Measurements from ENCODE around the gene DAPK1.
"Not testable (repeated sequence)": the region's sequence is repeated elsewhere in the genome, so short reads cannot be mapped to it uniquely, and the experiment has no call there.

The DAPK1 gene

GRCh38 chr9:87742813-87743428 is 245.3 kb downstream of the DAPK1 start:
- ATAC-seq (ENCODE audit: insufficient read depth, low read depth), result no peak
- Histone ChIP-seq H3K9ac (ENCODE audit: low read depth, low read length) (no peak overlapping the region), H3K9me3 (ENCODE audit: insufficient read depth, low read length, severe bottlenecking) (no peaks in the 10 kb centered on the region), H3K27ac (ENCODE audit: low read length) (no peak overlapping the region), H3K79me2 (ENCODE audit: insufficient read depth, low read length) (no peaks in the 10 kb centered on the region), H3K27me3 (ENCODE audit: insufficient read depth, low read length, poor library complexity) (no peaks in the 10 kb centered on the region), H3K36me3 (ENCODE audit: insufficient read depth, low read length) (no peaks in the 10 kb centered on the region), H3K4me2 (ENCODE audit: insufficient read depth, low read length) (no peak overlapping the region), H3K4me1 (ENCODE audit: insufficient read depth, low read length) (no peaks in the 10 kb centered on the region), H4K20me1 (ENCODE audit: insufficient read depth, low read length) (no peaks in the 10 kb centered on the region), H2AFZ (ENCODE audit: low read depth, low read length) (no peak overlapping the region), H3K4me3 (ENCODE audit: low read depth in 1 of 2, low read length in 2 of 2) (no peak overlapping the region)
- no peak for DNase-seq
- TF ChIP-seq EZH2 (IDR thresholded peaks at IDR 0.05; ENCODE audit: borderline replicate concordance, low read depth, low read length, severe bottlenecking) (no peak), CTCF (IDR thresholded peaks at IDR 0.05; ENCODE audit: borderline replicate concordance, extremely low read depth, low read length, poor library complexity, severe bottlenecking) (no peak)

GRCh38 chr9:87744247-87744646 is 246.6 kb downstream of the DAPK1 start:
- not testable (repeated sequence) for DNase-seq; H3K36me3 ChIP-seq (ENCODE audit: insufficient read depth, low read length); H2AFZ ChIP-seq (ENCODE audit: low read depth, low read length); H4K20me1 ChIP-seq (ENCODE audit: insufficient read depth, low read length); H3K79me2 ChIP-seq (ENCODE audit: insufficient read depth, low read length); H3K9me3 ChIP-seq (ENCODE audit: insufficient read depth, low read length, severe bottlenecking); ATAC-seq (ENCODE audit: insufficient read depth, low read depth); H3K4me1 ChIP-seq (ENCODE audit: insufficient read depth, low read length); H3K27ac ChIP-seq (ENCODE audit: low read length); H3K27me3 ChIP-seq (ENCODE audit: insufficient read depth, low read length, poor library complexity); H3K4me2 ChIP-seq (ENCODE audit: insufficient read depth, low read length); H3K9ac ChIP-seq (ENCODE audit: low read depth, low read length); H3K4me3 ChIP-seq (ENCODE audit: low read depth in 1 of 2, low read length in 2 of 2)

GRCh38 chr9:87746186-87746585 is 248.5 kb downstream of the DAPK1 start:
- TF ChIP-seq CTCF (IDR thresholded peaks at IDR 0.05; ENCODE audit: borderline replicate concordance, extremely low read depth, low read length, poor library complexity, severe bottlenecking), result no peak
- TF ChIP-seq EZH2 (IDR thresholded peaks at IDR 0.05; ENCODE audit: borderline replicate concordance, low read depth, low read length, severe bottlenecking), result no peak
- Histone ChIP-seq H3K27me3 (ENCODE audit: insufficient read depth, low read length, poor library complexity) (no peaks in the 10 kb centered on the region), H3K27ac (ENCODE audit: low read length) (no peak overlapping the region), H2AFZ (ENCODE audit: low read depth, low read length) (no peak overlapping the region), H3K4me2 (ENCODE audit: insufficient read depth, low read length) (no peak overlapping the region), H3K4me1 (ENCODE audit: insufficient read depth, low read length) (no peaks in the 10 kb centered on the region), H3K36me3 (ENCODE audit: insufficient read depth, low read length) (no peaks in the 10 kb centered on the region), H3K4me3 (ENCODE audit: low read depth in 1 of 2, low read length in 2 of 2) (no peak overlapping the region), H3K79me2 (ENCODE audit: insufficient read depth, low read length) (no peaks in the 10 kb centered on the region), H4K20me1 (ENCODE audit: insufficient read depth, low read length) (no peaks in the 10 kb centered on the region), H3K9me3 (ENCODE audit: insufficient read depth, low read length, severe bottlenecking) (no peaks in the 10 kb centered on the region), H3K9ac (ENCODE audit: low read depth, low read length) (no peak overlapping the region)
- DNase-seq (no peak), ATAC-seq (ENCODE audit: insufficient read depth, low read depth) (no peak)

GRCh38 chr9:87748881-87749280 is 251.2 kb downstream of the DAPK1 start:
- no peak for DNase-seq
- H4K20me1 ChIP-seq (ENCODE audit: insufficient read depth, low read length), result no peaks in the 10 kb centered on the region
- TF ChIP-seq EZH2 (IDR thresholded peaks at IDR 0.05; ENCODE audit: borderline replicate concordance, low read depth, low read length, severe bottlenecking), result no peak
- TF ChIP-seq CTCF (IDR thresholded peaks at IDR 0.05; ENCODE audit: borderline replicate concordance, extremely low read depth, low read length, poor library complexity, severe bottlenecking), result no peak
- no peaks in the 10 kb centered on the region for H3K4me1 ChIP-seq (ENCODE audit: insufficient read depth, low read length)
- H3K36me3 ChIP-seq (ENCODE audit: insufficient read depth, low read length), result no peaks in the 10 kb centered on the region
- H3K27ac ChIP-seq (ENCODE audit: low read length), result no peak overlapping the region
- H3K4me3 ChIP-seq (ENCODE audit: low read depth in 1 of 2, low read length in 2 of 2), result no peak overlapping the region
- H3K9ac ChIP-seq (ENCODE audit: low read depth, low read length), result no peak overlapping the region
- H3K9me3 ChIP-seq (ENCODE audit: insufficient read depth, low read length, severe bottlenecking), result peaks cover 2% of the 10 kb centered on the region
- no peaks in the 10 kb centered on the region for H3K27me3 ChIP-seq (ENCODE audit: insufficient read depth, low read length, poor library complexity)
- no peak overlapping the region for H3K4me2 ChIP-seq (ENCODE audit: insufficient read depth, low read length)
- no peak for ATAC-seq (ENCODE audit: insufficient read depth, low read depth)
- H2AFZ ChIP-seq (ENCODE audit: low read depth, low read length), result no peak overlapping the region
- no peaks in the 10 kb centered on the region for H3K79me2 ChIP-seq (ENCODE audit: insufficient read depth, low read length)

Measured in DND-41 (cell line).